Gastrocnemius medialis (tissue), 4 donors: ENCODE results near the gene USP32.

Experiments
- POLR2A ChIP-seq, 2 donors: fragments of 450-650 bp; IDR thresholded peaks; one replicate each; pipeline ENCODE4 v1.6.1; 2017; ENCODE audit warnings: antibody characterized with exemption in 2 of 2, mild to moderate bottlenecking in 2 of 2, moderate library complexity in 2 of 2
- TF ChIP-seq, protein P1 (sequence below), 5 experiments: fragments of 450-650 bp in 3 of 5; fragments of 200-600 bp in 2 of 5; sonication (generic) in 2 of 5; IDR thresholded peaks in 4 of 5; conservative IDR thresholded peaks in 1 of 5; 1 replicate in 4 of 5; 2 replicates in 1 of 5; pipeline ENCODE4 v1.5.1; 2016 to 2019; ENCODE audit warnings: antibody characterized with exemption in 5 of 5, mild to moderate bottlenecking in 3 of 5, moderate library complexity in 3 of 5

GRCh38 chr17:60129164-60129563 is 262.8 kb downstream of the USP32 start:
- TF ChIP-seq, protein P1, sequence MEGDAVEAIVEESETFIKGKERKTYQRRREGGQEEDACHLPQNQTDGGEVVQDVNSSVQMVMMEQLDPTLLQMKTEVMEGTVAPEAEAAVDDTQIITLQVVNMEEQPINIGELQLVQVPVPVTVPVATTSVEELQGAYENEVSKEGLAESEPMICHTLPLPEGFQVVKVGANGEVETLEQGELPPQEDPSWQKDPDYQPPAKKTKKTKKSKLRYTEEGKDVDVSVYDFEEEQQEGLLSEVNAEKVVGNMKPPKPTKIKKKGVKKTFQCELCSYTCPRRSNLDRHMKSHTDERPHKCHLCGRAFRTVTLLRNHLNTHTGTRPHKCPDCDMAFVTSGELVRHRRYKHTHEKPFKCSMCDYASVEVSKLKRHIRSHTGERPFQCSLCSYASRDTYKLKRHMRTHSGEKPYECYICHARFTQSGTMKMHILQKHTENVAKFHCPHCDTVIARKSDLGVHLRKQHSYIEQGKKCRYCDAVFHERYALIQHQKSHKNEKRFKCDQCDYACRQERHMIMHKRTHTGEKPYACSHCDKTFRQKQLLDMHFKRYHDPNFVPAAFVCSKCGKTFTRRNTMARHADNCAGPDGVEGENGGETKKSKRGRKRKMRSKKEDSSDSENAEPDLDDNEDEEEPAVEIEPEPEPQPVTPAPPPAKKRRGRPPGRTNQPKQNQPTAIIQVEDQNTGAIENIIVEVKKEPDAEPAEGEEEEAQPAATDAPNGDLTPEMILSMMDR (IDR thresholded peaks at IDR 0.05 in 4 of 5, conservative IDR thresholded peaks at IDR 0.05 in 1 of 5) = no peak
- no peak for TF ChIP-seq POLR2A (IDR thresholded peaks at IDR 0.05)
